ENCODE results near the gene SPNS2.

DNA sequence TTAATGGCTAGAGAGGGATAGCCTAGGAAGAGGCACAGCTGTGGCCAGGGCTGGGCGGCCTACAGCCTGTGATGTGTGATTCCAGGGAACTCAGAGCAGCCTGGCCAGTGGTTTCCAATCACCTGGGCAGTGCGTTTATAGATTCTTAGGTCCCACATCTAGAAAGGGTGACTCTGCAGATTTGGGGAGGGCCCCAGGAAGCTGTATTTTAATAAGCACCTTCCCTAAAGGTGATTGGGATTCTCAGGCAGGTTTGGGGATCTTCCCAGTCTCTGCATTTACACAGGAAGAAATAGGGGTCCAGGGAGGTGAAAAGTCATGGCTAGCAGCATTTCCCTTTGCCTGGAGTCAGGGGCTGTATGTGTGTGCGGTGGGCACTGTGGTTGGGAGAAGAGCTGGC lies 9.5 kb downstream of the SPNS2 start:
- TF ChIP-seq, protein P1, sequence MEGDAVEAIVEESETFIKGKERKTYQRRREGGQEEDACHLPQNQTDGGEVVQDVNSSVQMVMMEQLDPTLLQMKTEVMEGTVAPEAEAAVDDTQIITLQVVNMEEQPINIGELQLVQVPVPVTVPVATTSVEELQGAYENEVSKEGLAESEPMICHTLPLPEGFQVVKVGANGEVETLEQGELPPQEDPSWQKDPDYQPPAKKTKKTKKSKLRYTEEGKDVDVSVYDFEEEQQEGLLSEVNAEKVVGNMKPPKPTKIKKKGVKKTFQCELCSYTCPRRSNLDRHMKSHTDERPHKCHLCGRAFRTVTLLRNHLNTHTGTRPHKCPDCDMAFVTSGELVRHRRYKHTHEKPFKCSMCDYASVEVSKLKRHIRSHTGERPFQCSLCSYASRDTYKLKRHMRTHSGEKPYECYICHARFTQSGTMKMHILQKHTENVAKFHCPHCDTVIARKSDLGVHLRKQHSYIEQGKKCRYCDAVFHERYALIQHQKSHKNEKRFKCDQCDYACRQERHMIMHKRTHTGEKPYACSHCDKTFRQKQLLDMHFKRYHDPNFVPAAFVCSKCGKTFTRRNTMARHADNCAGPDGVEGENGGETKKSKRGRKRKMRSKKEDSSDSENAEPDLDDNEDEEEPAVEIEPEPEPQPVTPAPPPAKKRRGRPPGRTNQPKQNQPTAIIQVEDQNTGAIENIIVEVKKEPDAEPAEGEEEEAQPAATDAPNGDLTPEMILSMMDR (IDR thresholded peaks at IDR 0.05) = no peak
- TF ChIP-seq POLR2A (IDR thresholded peaks at IDR 0.05) (no peak), POLR2AphosphoS5 (IDR thresholded peaks at IDR 0.05) (no peak), EP300 (IDR thresholded peaks at IDR 0.05; ENCODE audit: low read depth) (no peak)
